Medulla oblongata (tissue), 1 donor: ENCODE results near the gene SLC9A8.
A peak's percentile ranks its signal among the peaks of the same experiment; 100 is the strongest.
"Not testable (repeated sequence)": the region's sequence is repeated elsewhere in the genome, so short reads cannot be mapped to it uniquely, and the experiment has no call there.

Experiments used
- DNase-seq: peaks from one replicate; pipeline ENCODE4 v3.0.0-alpha.2; 2015; ENCODE audit errors: extremely low spot score

Gene SLC9A8, protein sequence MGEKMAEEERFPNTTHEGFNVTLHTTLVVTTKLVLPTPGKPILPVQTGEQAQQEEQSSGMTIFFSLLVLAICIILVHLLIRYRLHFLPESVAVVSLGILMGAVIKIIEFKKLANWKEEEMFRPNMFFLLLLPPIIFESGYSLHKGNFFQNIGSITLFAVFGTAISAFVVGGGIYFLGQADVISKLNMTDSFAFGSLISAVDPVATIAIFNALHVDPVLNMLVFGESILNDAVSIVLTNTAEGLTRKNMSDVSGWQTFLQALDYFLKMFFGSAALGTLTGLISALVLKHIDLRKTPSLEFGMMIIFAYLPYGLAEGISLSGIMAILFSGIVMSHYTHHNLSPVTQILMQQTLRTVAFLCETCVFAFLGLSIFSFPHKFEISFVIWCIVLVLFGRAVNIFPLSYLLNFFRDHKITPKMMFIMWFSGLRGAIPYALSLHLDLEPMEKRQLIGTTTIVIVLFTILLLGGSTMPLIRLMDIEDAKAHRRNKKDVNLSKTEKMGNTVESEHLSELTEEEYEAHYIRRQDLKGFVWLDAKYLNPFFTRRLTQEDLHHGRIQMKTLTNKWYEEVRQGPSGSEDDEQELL

DNA sequence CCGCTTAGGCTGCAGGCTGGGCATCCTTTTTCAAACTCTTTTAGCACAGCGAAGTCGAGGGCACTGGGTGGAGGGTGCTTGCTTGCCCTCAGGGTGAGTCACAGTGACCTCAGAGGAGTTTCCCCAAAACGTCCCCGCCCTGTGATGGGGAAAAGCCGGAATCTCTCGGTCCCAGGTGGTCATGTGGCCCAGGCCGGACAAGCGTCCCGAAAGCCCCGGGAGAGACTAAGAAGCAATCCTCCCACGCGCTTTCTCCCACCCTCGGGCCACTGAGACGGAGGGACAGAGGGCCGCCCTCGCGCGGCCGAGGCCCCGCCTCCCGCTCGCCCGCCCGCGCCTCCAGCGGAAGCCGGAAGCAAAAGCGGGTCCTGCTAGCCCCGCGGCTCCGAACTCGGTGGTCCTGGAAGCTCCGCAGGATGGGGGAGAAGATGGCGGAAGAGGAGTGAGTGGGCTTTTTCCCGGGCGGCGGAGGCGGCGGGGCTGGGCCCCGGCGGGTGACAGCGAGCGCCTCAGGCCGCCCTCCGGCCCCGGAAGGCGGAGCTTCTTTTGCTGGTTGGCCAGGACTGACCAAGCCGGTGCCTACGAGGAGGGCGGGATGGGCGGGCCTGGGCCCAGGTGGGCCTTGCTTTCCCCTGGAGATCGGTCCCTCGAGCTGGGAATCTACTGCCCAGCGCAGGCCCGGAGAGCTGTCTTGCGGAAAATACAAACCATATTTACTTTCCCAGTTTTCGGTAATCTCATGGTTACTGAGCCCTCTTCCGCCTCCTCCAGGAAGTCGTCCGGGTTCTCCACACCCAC, at the start of gene SLC9A8:
Gene SLC9A8, plus strand, starts transcription at position 322 of the 798 bp plus-strand sequence. Its CDS starts 95 bp downstream, at position 417.
- peak; percentile 91 for DNase-seq

DNA sequence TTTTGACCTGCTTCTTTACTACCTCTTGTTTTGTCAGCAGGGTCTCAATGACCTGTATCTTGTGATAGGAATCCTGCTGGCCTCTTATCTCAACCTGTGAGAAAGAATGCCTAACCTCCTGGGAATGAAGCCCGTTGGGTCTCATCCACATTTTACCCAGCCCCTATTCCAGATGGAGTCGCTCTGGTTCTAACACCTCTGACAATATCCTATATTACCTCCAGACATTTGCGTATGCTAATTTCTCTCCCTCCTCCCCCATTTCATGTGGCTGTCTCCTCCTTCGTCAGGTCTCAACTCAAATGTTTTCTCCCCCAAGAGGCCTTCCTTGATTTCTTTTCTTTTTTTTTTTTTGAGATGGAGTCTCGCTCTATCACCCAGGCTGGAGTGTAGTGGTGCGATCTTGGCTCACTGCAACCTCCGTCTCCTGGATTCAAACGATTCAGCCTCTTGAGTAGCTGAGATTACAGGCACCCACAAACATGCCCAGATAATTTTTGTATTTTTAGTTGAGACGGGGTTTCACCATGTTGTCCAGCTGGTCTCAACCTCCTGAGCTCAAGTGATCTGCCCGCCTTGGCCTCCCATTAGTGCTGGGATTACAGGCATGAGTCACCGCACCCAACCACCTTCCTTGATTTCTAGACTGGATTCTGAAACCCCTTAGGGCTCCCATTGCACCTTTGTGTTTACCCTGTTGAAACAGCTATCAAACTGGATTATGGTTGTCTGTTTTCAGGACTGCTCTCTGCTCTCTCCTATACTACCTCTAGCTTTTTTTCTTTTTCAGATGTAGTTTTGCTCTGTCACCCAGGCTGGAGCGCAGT, 49.5 kb upstream of the SLC9A8 start:
- no peak for DNase-seq

DNA sequence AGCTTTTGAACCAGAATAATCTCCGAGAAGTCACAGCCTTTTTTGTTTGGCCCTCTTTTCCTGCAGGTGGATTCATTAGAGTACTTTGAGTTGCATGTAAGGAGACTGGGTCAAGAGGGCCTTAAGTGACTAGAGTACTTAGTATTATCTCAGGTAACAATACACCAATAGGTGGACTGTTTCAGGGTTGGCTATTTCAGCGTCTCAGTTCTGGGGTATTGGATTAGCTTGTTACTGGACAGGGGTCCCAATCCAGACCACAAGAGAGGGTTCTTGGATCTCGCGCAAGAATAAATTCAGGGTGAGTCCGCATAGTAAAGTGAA, 47.3 kb upstream of the SLC9A8 start:
- DNase-seq, result no peak

DNA sequence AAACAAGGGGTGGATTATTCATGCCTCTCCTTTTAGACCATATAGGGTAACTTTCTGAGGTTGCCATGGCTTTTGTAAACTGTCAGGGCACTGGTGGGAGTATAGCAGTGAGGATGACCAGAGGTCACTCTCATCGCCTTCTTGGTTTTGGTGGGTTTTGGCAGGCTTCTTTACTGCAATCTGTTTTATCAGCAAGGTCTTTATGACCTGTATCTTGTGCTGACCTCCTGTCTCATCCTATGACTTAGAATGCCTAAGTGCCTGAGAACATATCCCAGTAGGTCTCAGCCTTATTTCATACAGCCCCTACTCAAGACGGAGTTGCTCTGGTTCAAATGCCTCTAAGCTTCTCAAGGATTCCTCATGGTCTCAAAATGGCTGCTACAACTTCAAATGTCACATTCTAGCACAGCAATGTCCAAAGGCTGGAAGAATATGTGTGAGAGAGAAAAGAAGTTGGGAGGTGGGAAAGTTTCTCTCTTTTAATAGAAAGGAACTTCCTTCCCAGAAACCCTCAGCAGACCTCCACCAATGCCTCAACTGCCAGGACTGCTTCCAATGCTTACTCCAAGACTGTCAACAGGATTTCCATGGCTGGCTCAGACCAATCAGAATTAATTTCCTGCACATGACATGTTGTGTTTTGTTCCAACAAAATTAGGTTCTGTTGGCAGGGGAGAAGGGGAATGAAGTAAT, 46.6 kb upstream of the SLC9A8 start:
- peak; percentile 22 for DNase-seq

DNA sequence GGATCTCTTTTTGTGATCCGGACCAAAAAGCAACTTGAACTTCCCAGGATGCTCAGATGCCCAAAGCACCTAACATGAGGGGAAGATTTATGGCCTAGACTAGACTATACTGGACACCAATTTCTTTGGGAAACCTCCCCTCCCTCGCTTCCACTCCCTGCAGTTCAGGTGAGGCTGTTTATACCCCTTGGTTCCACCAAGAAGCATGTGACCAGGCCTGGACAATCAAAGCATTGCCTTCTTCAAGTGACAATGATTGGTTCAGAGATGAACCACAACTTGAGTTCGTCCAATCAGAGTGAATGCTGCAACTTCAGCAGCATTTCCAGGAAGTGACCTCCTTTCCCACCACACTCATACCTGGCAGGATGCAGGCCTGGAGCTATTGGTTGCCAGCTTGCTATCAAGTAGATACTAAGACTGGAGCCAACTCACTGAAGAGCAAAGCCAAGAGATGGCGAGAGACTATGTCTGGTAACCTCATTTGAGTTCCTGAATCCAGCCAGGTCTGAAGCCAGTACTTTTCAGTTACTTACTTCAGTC, 45.6 kb upstream of the SLC9A8 start:
- DNase-seq, result no peak

DNA sequence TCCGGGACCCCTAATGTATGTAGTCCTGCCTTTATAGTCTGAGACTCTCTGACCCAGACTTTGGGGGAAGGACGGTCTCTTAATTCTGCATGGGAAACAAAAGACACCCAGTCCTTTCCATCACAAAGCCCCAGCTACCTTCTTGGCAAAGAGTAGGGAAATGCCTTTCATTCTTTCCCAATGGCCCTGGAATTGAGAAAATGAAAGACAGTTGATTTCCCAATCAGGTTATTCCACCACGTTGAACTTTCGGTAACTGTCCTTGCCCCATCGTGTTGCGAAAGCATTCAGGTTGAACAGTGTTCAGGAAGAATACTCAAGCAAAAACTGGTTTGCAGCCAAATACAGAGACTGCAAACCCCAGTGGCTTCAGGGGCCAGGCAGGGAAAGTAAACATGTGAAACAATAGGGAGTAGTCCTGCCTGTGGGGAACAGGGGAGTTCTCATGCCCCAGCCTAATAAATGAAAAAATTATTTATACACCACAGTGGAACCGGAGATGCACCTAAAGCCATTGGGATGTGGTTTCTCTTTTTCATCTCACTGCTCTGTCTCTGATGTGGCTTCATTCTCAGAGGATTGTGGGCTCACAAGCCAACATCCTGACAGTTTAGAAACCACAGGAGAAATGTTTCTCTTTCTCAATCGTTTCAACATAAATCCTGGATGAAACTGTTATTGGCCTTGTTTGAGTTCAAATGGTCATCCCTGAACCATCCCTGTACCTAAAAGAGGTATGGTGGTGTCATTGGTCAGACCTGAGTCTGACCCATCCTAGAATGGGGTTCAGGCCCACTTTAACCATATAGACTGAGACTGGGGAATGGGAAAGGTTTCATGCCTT, 44.2 kb upstream of the SLC9A8 start:
- DNase-seq, result peak; percentile 45

DNA sequence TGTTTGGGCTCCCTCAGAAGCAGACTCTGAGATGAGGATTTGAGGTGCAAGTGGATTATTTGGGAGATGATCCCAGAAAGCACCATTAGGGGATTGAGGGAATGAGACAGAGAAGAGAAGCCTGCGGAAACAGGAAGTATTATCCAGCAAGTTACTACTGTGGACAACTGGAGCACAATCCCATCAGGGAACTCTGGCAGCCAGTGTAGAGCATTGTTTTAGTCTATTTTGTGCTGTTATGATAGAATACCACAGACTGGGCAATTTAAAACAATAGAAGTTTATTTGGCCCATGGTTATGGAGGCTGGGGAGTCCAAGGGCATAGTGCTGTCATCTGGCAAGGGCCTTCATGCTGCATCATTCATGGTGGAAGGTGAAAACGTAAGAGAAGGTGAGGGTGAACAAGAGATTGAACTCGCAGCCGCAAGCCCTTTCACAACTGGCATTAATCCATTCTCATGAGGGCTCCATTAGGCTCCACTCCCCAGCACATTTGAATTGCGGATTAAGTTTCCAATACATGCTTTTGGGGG, 43.5 kb upstream of the SLC9A8 start:
- DNase-seq, result no peak

DNA sequence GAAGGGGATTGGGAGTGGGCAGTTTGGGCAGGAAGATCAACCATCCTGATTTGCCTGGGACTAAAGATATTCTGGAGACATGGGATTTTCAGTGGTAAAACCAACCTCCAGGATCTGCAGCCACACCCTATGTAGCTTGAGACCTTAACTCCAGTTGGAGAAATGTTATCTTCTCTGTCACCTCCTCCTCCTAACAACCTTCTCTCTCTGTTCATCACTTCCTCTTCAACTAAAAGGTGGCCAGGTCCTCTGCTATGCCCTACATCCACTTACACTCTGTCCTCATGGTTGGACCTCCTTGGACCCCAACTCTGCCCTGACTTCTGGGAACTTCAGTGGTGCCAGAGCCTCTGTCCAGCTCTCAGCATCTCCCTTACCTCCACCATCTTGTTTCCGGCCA, 42.0 kb upstream of the SLC9A8 start:
- DNase-seq, result no peak

DNA sequence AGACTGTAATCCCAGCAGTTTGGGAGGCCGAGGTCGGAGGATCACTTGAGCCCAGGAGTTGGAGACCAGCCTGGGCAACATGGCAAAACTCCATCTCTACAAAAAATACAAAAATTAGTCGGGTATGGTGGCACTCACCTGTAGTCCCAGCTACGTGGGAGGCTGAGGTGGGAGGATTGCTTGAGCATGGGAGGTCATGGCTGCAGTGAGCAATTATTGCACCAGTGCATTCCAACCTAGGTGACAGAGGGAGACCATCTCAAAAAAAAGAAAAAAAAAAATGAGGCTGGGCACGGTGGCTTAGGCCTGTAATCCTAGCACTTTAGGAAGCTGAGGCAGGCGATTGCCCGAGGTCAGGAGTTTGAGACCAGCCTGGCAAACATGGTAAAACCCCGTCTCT, 38.4 kb upstream of the SLC9A8 start:
- DNase-seq, result not testable (repeated sequence)

DNA sequence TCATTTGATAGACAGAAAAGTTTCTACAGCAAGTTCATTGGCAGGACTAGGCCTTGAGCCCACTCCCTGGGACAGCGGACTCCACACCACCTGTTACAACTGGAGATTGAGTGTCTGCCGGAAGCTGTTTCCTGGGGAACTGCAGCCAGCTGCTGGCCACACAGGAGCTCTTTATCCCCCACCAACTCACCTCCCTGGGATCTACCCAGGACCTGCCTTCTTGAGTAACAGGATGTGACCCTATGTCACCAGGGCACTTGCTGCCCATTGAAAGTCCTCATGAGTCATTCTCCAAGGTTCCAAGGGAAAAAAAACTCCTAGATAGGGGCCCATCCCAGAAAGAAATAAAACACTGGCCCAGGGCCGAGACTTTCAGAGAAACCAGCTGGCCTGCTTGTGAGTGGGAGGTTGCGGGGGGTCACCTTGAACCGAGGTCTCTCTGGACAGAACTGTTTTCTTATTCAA, 37.4 kb upstream of the SLC9A8 start:
- DNase-seq, result no peak

DNA sequence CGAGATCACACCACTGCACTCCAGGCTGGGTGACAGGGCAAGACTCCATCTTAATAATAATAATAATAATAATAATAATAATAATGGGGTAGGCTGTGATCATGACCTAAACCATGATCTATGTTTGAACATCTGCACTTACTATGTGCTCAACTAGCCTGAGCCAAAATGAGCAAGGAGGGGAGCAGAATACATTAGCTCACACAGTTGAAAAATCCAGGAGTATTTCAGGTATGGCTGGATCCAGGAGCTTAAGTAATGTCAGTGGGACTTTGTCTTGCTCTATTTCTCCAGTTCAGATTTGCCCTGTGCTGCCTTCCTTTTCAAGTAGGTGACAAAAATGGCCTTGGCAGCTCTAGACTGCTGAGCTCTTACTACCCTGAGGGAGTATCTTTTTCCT, 32.7 kb upstream of the SLC9A8 start:
- no peak for DNase-seq

DNA sequence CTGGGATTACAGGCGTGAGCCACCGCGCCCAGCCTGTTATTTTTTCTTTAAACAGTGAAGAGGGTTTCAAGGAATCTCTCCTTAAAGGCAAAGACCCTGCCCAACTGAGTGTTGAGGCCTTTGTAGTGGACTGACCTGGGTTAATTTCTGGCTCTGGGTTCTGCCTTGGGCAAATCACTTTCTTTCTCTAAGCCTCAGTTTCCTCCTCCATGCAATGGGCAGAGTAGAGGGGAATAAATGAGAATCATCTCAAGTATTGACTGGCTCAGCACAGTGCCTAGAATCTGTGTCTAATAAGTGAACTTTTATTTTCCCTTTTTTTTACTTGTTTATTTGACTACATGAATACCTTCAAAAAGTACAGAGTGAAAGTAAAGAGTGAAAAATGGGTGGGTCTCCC, 31.0 kb upstream of the SLC9A8 start:
- DNase-seq, result no peak

DNA sequence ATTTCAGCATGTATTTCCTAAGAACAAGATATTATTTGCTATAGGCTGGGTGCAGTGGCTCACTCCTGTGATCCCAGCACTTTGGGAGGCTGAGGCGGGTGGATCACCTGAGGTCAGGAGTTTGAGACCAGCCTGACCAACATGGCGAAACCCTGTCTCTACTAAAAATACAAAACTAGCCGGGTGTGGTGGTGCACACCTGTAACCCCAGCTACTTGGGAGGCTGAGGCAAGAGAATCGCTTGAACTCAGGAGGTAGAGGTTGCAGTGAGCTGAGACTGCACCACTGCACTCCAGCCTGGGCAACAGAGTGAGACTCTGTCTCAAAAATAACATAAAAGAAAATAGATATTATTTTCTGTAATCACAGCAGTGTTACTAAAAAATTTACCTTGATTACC, 30.2 kb upstream of the SLC9A8 start:
- DNase-seq, result not testable (repeated sequence)

DNA sequence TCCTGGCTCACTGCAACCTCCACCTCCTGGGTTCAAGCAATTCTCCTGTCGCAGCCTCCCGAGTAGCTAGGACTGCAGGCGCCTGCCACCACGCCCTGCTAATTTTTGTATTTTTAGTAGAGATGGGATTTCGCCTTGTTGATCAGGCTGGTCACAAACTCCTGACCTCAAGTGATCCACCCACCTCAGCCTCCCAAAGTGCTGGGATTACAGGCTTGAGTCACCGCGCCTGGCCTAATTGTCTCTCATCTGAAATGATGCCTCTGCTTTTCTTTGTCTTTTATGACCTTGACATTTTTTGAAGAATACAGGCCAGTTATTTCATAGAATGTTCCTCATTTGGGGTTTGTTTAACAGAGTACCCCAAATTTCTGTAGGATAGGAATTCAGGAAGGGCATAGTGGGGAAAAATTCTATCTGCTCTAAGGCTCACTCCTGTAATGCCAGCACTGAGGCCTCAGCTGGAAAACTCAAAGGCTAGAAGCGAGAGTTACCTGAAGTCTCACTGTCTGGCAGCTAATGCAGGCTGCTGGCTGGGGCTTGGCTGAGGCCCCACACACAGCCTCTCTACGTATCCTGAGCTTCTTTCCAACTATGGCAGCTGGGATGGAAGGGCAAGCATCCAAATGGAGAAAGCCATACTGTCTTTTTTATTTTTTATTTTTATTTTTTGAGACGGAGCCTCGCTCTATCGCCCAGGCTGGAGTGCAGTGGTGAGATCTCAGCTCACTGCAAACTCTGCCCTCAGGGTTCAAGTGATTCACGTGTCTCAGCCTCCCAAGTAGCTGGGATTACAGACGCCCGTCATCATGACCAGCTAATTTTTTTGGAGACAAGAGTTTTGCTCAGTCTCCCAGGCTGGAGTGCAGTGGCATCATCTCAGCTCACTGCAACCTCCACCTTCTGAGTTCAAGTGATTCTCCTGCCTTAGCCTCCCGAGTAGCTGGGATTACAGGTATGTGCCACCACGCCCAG, 29.3 kb upstream of the SLC9A8 start:
- DNase-seq, result not testable (repeated sequence)

DNA sequence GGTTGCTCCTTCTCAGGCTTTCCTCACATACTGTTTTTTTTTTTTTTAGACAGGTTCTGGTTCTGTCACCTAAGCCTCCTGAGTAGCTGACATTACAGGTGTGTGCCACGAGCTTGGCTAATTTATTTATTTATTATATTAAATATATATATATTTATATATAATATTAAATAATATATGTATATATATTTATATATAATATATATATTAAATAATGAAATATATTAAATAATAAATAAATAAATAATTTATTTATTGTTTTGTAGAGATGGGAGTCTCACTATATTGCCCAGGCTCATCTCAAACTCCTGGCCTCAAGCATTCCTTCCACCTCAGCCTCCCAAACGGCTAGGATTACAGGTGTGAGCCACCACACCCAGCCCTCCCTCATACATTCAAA, 28.3 kb upstream of the SLC9A8 start:
- DNase-seq, result no peak

DNA sequence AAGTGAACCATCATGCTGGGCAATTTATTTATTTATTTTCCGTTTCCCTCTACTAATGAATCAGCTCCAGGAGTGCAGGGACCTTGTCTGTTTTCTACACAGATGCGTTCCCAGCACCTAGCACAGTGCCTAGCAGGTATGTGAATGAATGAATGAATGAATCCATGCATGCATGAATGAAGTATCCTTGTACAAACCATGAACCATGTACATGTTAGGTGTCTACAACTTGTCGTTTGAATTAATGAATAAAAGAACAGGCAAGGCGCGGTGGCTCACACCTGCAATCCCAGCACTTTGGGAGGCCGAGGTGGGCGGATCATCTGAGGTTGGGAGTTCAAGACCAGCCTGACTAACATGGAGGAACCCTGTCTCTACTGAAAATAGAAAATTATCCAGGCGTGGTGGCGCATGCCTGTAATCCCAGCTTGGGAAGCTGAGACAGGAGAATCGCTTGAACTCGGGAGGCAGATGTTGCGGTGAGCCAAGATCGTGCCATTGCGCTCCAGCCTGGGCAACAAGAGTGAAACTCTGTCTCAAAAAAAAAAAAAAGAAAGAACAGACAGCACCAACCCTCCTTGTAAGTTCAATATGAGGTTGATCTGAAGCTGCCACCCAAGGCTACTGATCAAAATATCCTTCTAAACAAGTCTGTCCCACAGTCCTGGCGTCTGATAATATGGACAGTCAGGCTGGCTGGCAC, 27.3 kb upstream of the SLC9A8 start:
- DNase-seq, result no peak

DNA sequence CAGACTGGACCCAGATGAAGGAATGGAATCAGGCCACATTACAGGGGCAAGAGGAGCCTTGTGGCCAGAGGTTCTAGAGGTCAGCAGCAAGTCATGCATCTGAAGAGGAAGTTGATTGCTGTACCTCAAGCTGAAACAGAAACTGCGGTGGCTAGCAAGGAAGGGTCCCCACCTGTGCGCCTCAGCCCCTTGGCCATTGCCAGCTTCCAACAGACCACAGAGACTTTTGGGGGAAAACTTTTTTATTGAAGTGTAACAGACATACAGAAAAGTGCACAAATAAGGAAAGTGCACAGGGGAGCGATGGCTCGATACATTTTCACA, 26.8 kb upstream of the SLC9A8 start:
- DNase-seq, result no peak

DNA sequence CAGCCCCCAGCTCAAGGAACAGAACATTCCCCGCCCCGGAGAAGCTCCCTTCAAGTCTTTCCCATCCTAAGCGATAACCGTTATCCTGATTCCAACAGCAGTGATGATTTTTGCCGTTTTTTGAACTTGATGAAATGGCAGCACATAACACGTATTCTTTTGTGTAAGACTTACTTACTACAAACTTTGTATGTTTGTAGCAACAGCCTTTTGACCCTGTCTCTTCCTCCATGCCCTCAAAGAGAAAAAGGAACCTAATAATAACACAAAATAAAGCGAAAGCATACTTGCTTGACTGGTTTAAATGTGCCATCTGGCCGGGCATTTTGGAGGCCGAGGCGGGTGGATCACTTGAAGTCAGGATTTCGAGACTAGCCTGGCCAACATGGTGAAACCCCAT, 26.4 kb upstream of the SLC9A8 start:
- DNase-seq, result no peak
